Activated effector memory CD4-positive, alpha-beta T cell treated with Interleukin-2 at 50 U/mL for 16 hours (primary cell): ENCODE measurements around the gene ZAP70.
"Not testable (repeated sequence)": the region's sequence is repeated elsewhere in the genome, so short reads cannot be mapped to it uniquely, and the experiment has no call there.

Source experiments
- DNase-seq: peaks from one replicate; pipeline ENCODE4 v3.0.0-alpha.2; 2020

ZAP70 gene

DNA sequence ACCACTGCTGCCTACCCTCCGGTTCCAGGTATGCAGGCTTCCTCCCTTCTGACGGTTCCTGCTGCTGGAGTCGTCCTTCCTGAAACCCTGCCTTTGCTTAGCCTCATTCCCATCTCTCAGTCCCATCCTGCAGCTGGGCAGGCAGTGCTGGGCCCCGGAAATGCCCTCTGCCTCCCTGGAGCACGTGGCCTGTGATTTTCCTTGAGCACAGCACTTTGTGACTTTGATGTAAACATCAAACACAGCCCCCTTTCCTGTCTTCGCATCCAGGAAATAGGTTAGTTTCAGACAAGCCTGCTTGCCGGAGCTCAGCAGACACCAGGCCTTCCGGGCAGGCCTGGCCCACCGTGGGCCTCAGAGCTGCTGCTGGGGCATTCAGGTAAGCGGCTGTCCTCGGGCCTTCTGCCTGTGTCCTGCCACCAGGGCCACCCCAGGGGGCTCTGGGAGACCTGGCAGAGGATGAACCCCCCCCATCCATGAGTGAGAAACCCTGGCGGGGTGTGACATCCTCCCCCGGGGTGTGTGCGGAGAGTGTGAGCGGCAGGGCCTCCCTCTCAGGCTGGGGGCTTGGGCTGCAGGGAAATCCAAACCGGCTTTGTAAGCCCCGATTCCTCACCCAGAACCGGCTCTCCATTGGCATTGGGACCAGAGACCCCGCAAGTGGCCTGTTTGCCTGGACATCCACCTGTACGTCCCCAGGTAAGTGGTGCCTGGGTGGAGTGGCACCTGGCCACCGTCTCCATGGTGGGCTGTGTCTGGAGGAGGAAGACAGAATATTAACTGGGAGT lies at the start of gene ZAP70:
TSS of gene ZAP70 (plus strand) at position 281 of the 788 bp plus-strand sequence. CDS start 10,461 bp downstream, outside the sequence.
- peak; percentile 61 for DNase-seq

- DNase-seq, result no peak
Observed at GRCh38 chr2:97663626-97663961, 49.8 kb upstream of the ZAP70 start.

GRCh38 chr2:97663962-97664635 lies 49.3 kb upstream of the ZAP70 start, which contains the start of gene ACTR1B:
Gene ACTR1B, minus strand, starts transcription at chr2:97664044. Its CDS starts 154 bp downstream, at chr2:97663890.
- DNase-seq, result peak; percentile 96

DNA sequence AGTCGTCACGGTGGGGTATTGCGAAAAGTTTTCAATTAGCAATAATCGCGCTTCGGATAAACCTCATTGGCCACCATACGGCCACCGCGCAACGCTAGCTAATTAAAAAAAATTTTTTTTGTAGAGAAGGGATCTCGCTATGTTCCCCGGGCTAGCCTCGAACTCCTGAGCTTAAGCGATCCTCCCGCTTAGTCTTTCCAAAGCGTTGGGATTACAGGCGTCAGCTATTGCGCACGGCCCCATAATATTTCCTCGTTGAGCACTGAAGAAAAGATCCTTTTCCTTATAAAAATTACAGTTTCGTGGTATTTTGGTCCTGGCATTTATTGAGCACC lies 48.8 kb upstream of the ZAP70 start:
- DNase-seq, result no peak

- DNase-seq, result no peak
Observed at GRCh38 chr2:97669448-97669847, 43.9 kb upstream of the ZAP70 start, which contains the start of gene C2orf92. Gene C2orf92, plus strand, starts transcription at chr2:97669713. Its CDS starts 76 bp downstream, at chr2:97669789.

DNA sequence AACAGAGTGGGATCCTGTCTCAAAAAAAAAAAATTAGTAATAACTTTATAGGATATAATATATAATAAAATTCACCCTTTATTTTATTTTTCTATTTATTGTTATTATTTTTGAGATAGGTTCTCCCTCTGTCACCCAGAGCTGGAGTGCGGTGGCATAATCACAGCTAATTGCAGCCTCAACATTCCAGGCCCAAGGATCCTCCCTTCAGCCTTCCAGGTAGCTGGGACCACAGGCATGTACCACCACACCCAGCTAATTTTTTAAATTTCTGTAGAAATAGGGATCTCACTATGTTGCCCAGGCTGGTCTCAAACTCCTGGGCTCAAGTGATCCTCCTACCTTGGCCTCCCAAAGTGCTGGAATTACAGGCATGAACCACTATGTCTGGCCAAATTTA lies 42.9 kb upstream of the ZAP70 start:
- DNase-seq, result no peak

DNA sequence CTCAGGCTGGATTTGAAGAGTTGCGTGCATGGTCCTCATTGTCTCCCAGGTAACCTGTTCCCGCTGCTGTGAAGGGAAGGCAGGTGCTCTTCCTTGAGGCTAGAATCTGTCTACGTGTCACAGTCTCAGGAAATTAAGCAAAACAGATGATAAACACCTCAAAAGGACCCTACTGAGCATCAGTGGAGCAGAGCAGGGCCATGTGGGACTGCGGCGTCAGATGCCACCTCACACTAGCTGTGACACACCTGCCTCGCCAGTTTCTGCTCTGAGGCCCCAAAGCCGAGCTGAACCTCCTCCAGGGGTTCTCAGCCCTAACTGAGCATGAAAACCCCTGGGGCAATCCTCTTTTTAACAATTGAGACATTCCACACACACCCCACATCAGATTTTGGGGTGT lies 41.9 kb upstream of the ZAP70 start:
- DNase-seq, result no peak

- DNase-seq, result not testable (repeated sequence)
Observed at GRCh38 chr2:97672606-97673140, 40.7 kb upstream of the ZAP70 start.

GRCh38 chr2:97673182-97673914 lies 40.0 kb upstream of the ZAP70 start:
- no peak for DNase-seq

DNA sequence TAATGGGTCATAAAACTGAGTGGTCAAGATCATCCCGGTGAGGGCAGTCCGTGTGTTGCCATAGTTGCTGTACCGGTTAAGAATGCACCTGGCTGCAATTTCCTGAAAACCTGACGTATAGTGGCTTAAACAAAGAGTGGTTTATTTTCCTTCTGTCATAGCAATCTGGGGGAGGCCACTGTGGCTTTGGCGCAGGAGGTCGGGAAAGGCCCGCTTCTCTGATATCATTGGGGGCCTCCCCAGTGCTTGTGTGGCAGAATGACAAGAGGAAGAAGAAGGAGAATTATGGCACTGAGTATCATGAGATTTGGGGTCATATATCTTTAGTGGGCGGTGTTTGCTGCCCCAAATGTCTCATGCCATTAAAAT lies 39.5 kb upstream of the ZAP70 start:
- DNase-seq, result no peak

- no peak for DNase-seq
Observed at GRCh38 chr2:97675430-97676113, 37.8 kb upstream of the ZAP70 start.

- DNase-seq, result no peak
Observed at GRCh38 chr2:97676620-97677019, 36.8 kb upstream of the ZAP70 start.

DNA sequence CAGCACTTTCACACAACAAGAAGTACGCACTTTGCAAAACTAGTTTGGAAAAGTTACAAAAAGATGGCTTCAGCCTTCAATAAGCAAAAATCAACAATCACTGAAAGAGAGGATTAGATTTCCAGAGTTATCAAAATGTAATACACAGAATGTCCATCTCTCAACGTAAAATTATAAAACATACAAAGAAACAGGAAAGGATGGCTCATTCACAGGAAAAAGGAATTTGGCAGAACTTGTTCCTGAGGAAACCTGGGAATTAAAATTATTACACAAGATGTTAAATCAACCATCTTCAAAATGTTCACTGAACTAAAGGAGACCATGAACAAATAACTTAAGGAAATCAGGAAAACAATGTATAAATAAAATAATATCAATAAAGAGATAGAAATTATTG lies 35.9 kb upstream of the ZAP70 start:
- DNase-seq, result no peak

- no peak for DNase-seq
Observed at GRCh38 chr2:97678298-97678697, 35.1 kb upstream of the ZAP70 start.

DNA sequence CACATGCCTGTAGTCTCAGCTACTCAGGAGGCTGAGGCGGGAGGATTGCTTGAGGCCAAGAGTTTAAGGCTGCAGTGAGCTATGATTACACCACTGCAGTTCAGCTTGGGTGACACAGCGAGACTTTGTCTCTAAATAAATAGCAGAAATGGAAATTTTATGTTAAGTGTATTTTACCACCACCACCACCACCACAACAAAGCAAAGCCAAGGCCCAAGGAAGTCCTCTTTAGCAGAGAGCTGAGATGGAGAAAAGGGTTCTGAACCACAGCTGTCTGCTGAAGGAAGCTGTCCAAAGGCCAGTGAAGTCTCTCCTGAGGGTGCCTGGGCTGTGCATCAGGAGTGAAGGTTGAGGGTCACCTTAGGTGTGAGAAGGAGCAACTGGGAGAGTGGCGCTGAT lies 26.1 kb upstream of the ZAP70 start:
- not testable (repeated sequence) for DNase-seq

DNA sequence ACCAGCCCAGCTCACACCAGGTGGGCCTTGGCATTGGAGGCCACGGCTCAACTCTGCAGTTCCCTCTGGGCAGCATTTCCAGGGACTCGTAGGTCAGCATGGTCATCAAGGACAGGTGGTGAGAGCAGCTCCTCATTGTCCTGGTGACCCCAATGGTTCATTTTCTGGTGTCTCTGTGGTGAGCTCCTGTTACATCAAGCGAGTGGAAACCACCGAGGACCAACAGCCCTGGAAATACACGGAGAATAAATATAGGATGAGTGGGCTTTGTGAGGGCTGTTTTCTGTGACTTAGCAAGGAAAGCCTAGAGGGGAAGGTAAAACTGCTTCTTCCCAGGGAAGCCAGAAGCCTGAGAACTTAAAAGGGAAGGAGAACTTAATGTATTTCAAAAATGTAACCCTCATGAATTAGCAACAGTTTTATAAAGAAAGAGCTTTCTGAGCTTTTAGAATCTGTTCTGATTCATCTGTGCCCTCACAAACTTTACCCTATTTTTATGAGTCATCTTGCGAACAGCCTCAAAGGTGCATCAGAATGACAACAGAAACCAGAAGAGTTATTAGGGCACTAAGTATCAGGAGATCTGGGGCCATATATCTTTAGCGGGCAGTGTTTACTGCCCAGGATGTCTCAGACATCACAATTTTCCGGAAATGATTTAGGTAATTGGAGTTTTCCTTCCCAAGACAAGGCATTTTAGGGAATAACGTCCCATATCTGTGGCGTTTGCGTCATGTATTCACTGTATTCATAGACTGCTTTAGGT lies 25.1 kb upstream of the ZAP70 start:
- no peak for DNase-seq

- DNase-seq, result no peak
Observed at GRCh38 chr2:97691166-97691565, 22.2 kb upstream of the ZAP70 start.

DNA sequence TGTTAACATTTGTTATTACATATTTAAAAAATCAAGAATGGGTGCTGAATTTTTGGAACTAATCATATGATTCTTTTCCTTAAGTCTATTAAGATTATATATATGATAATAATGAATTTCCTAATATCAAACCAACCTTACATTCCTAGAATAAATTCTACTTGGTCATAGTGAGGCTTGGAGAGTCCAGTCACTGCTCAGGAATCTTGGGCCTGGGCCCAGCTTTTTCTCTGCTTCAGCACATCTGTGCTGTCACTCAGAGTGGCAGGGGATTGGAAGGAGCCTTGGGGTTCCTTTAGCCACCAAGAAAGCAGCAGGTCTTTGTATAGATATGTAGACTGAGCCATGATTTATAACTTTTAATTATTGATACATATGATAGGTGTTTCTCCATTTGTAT lies 19.9 kb upstream of the ZAP70 start:
- no peak for DNase-seq

DNA sequence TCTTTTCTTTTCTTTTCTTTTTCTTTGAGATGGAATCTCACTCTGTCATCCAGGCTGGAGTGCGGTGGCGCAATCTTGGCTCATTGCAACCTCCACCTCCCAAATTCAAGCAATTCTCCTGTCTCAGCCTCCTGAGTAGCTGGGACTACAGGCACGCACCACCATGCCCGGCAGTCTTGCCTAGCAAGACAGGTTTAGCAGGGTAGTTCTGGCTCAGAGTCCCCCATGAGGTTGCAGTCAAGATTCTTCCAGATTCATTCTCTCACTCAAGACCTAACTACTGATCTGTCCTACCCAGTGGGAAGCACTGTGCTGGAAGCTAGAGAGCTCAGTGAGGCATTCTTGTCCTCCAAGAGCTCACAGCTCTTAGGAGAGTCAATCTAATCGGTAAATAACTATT lies 17.6 kb upstream of the ZAP70 start:
- DNase-seq, result no peak

DNA sequence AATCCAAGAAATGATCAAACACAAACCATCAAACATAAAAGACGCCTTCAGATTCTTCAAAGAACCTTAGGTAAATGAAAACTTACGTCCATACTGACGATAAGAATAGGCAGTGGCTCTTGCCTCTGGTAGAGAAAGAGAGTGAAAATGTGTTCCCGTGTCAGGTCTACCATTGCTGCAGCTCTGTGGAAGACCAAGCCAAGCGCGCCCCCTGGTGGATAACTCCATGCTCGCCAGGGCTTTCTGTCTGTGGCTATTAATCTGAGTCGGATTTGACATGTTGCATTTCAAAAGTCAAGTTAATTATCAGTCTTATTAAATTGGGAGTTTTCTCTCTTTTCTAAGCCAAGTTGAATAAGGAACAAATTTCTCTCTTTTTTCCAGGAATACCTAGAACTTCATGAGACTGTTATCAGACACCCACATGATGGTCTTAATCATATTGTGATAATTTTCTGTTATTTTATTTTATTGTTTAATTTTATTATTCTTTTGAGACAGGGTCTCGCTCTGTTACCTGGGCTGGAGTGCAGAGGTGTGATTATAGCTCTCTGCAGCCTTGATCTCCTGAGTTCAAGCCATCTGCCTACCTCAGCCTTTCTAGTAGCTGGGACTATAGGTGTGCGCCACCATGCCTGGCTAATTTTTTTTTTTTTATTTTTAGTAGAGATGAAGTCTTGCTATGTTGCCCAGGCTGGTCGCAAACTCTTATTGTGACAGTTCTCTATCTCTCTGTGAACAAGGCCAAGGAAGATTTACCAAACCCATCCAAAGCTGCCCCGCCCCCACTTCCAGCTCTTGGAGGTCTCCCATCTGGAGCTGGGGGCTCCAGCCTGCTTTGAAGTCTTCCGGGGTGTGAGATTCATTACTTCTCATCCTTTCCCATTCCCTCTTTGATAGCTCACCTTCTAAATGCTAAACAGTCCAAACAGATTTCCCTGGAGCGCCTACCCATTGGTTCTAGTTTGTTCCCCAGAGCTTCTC lies 15.8 kb upstream of the ZAP70 start:
- DNase-seq, result peak; percentile 80

- no peak for DNase-seq
Observed at GRCh38 chr2:97698530-97698929, 14.8 kb upstream of the ZAP70 start.
